Smooth muscle cell (in vitro differentiated cells): ENCODE results near the gene CEL. TPM values are rescaled to one million over a fixed set of nuclear protein-coding genes. Genes with fewer than 3 reads are reported as not detected.

Experiments
- DNase-seq: peaks from one replicate; lab custom pipeline; 2025; ENCODE audit not compliant: unreplicated experiment; lab: John Stamatoyannopoulos, UW
- H2AFZ ChIP-seq: fragments of 200-600 bp; sonication (generic); 2 replicates; pipeline ENCODE4 v1.6.0; 2016; ENCODE audit warnings: antibody characterized with exemption, low read depth, mild to moderate bottlenecking
- H3F3A ChIP-seq: fragments of 200-600 bp; sonication (generic); 2 replicates; pipeline ENCODE4 v1.6.0; 2017; ENCODE audit warnings: antibody characterized with exemption, low read depth
- H3K27ac ChIP-seq: fragments of 200-600 bp; sonication (generic); 2 replicates; pipeline ENCODE4 v1.5.1; 2016; ENCODE audit warnings: low read depth, mild to moderate bottlenecking
- H3K27me3 ChIP-seq: fragments of 200-600 bp; sonication (generic); 2 replicates; pipeline ENCODE4 v1.6.1; 2016; ENCODE audit warnings: low read depth, mild to moderate bottlenecking
- H3K36me3 ChIP-seq: fragments of 200-600 bp; sonication (generic); 2 replicates; pipeline ENCODE4 v1.5.1; 2016; ENCODE audit warnings: low read depth
- H3K4me1 ChIP-seq: fragments of 200-600 bp; sonication (generic); 2 replicates; pipeline ENCODE4 v1.5.1; 2016; ENCODE audit warnings: low read depth
- H3K4me2 ChIP-seq: fragments of 200-600 bp; sonication (generic); 2 replicates; pipeline ENCODE4 v1.6.0; 2016; ENCODE audit warnings: mild to moderate bottlenecking
- H3K4me3 ChIP-seq: fragments of 200-600 bp; sonication (generic); 2 replicates; pipeline ENCODE4 v1.5.1; 2016; ENCODE audit warnings: mild to moderate bottlenecking
- H3K79me2 ChIP-seq: fragments of 200-600 bp; sonication (generic); 2 replicates; pipeline ENCODE4 v1.6.0; 2016; ENCODE audit warnings: low read depth, mild to moderate bottlenecking
- H3K9ac ChIP-seq: fragments of 200-600 bp; sonication (generic); 2 replicates; pipeline ENCODE4 v1.6.0; 2016; ENCODE audit warnings: low read depth
- H3K9me3 ChIP-seq: fragments of 200-600 bp; sonication (generic); replicated peaks from 2 replicates; pipeline ENCODE4 v1.5.1; 2016; ENCODE audit warnings: low read depth
- H4K20me1 ChIP-seq: fragments of 200-600 bp; sonication (generic); 2 replicates; pipeline ENCODE4 v1.6.0; 2016; ENCODE audit warnings: low read depth
- CTCF ChIP-seq: fragments of 200-600 bp; sonication (generic); IDR thresholded peaks from 2 replicates; pipeline ENCODE4 v1.5.1; 2017; ENCODE audit warnings: borderline replicate concordance, mild to moderate bottlenecking, antibody characterized with exemption; ENCODE audit not compliant: insufficient read depth, poor library complexity, severe bottlenecking
- WGBS: methylation state at CpG from one replicate; pipeline ENCODE4 v1.1.7; 2016; ENCODE audit warnings: low lambda C conversion rate; 5-methylcytosine and 5-hydroxymethylcytosine counted together
- polyA plus RNA-seq: library from polyadenylated mRNA; unstranded; fragments of >200 nt; fragmentation: Nextera tagmentation; extraction: Ambion mirVana; gene quantifications from 2 replicates; pipeline ENCODE4 v1.2.1, GENCODE V29; 2016
- total RNA-seq: library from RNA; depleted of rRNA; stranded (reverse); fragments of >200 nt; gene quantifications from 2 replicates; pipeline ENCODE4 v1.2.3, GENCODE V29; 2014

The CEL gene
- total and polyA plus RNA-seq, 2 experiments from 2014 or later, result 0.18 to 0.73 TPM

GRCh38 chr9:133108794-133109641, 47.2 kb downstream of the CEL start:
- Histone ChIP-seq H3K4me1 (peaks cover 9% of the 10 kb centered on the region), H3K36me3 (no peaks in the 10 kb centered on the region), H4K20me1 (peaks cover 53% of the 10 kb centered on the region), H2AFZ (no peak overlapping the region), H3K27ac (no peak overlapping the region), H3K27me3 (no peaks in the 10 kb centered on the region), H3K4me2 (no peak overlapping the region), H3K9me3 (no peaks in the 10 kb centered on the region), H3K79me2 (no peaks in the 10 kb centered on the region), H3K9ac (no peak overlapping the region), H3F3A (peaks cover 7% of the 10 kb centered on the region), H3K4me3 (no peak overlapping the region)
- DNase-seq, result no peak
- no peak for TF ChIP-seq CTCF
- 98% methylated on average over 17 of the region's 19 CpGs for WGBS

- Histone ChIP-seq H3K4me2 (no peak overlapping the region), H4K20me1 (peaks cover 64% of the 10 kb centered on the region), H3K36me3 (no peaks in the 10 kb centered on the region), H3F3A (peaks cover 12% of the 10 kb centered on the region), H3K79me2 (no peaks in the 10 kb centered on the region), H3K9me3 (no peaks in the 10 kb centered on the region), H2AFZ (no peak overlapping the region), H3K4me1 (peaks cover 20% of the 10 kb centered on the region), H3K27ac (no peak overlapping the region), H3K27me3 (no peaks in the 10 kb centered on the region), H3K9ac (no peak overlapping the region), H3K4me3 (no peak overlapping the region)
- no peak for DNase-seq
- WGBS, result 94% methylated on average over 18 of the region's 18 CpGs
- TF ChIP-seq CTCF, result no peak
Observed at GRCh38 chr9:133109931-133110650, 48.3 kb downstream of the CEL start.

- Histone ChIP-seq H3F3A (peaks cover 12% of the 10 kb centered on the region), H3K27ac (no peak overlapping the region), H2AFZ (no peak overlapping the region), H3K9me3 (no peaks in the 10 kb centered on the region), H4K20me1 (peaks cover 82% of the 10 kb centered on the region), H3K27me3 (no peaks in the 10 kb centered on the region), H3K36me3 (no peaks in the 10 kb centered on the region), H3K9ac (no peak overlapping the region), H3K4me2 (no peak overlapping the region), H3K4me1 (peaks cover 26% of the 10 kb centered on the region), H3K4me3 (no peak overlapping the region), H3K79me2 (peaks cover 7% of the 10 kb centered on the region)
- 96% methylated on average over 29 of the region's 30 CpGs for WGBS
- no peak for DNase-seq
- TF ChIP-seq CTCF, result no peak
Observed at GRCh38 chr9:133111808-133112662, 50.3 kb downstream of the CEL start.
